Sigmoid colon (tissue), 7 donors: ENCODE data around the gene SDK1. TPM values are rescaled to one million over a fixed set of nuclear protein-coding genes. Genes with fewer than 3 reads are reported as not detected.

ENCODE experiments used
- DNase-seq: peaks from one replicate; pipeline ENCODE4 v3.0.0-alpha.2; 2019
- H3K27ac ChIP-seq, 4 donors: fragments of 200-600 bp; sonication (generic); one replicate each; pipeline ENCODE4 v1.5.1; 2016 to 2019; ENCODE audit warnings: mild to moderate bottlenecking in 1 of 4
- H3K27me3 ChIP-seq, 3 donors: fragments of 200-600 bp; sonication (generic); one replicate each; pipeline ENCODE4 v1.5.1; 2019; ENCODE audit warnings: mild to moderate bottlenecking in 1 of 3
- H3K36me3 ChIP-seq, 4 donors: fragments of 200-600 bp; sonication (generic); one replicate each; pipeline ENCODE4 v1.5.1; 2016 to 2019
- H3K4me1 ChIP-seq, 4 donors: fragments of 200-600 bp; sonication (generic); one replicate each; pipeline ENCODE4 v1.5.1; 2017 to 2019
- H3K4me3 ChIP-seq, 4 donors: fragments of 200-600 bp; sonication (generic); one replicate each; pipeline ENCODE4 v1.5.1; 2017 to 2019; ENCODE audit warnings: mild to moderate bottlenecking in 2 of 4, moderate library complexity in 1 of 4
- H3K9me3 ChIP-seq, 4 donors: fragments of 200-600 bp in 3 of 4; sonication (generic) in 3 of 4; one replicate each; pipeline versions ENCODE4 v1.5.1 to v1.6.1; 2013 to 2019
- EP300 ChIP-seq, 4 donors: sonication (generic); formaldehyde crosslinking; IDR thresholded peaks; one replicate each; pipeline ENCODE4 v1.6.1; 2017; ENCODE audit warnings: antibody characterized with exemption in 4 of 4
- POLR2A ChIP-seq, 2 donors: fragments of 450-650 bp; IDR thresholded peaks; one replicate each; pipeline ENCODE4 v1.6.1; 2016; ENCODE audit warnings: antibody characterized with exemption in 2 of 2, mild to moderate bottlenecking in 2 of 2, moderate library complexity in 2 of 2
- POLR2AphosphoS5 ChIP-seq, 4 donors: sonication (generic); formaldehyde crosslinking; IDR thresholded peaks; one replicate each; pipeline ENCODE4 v1.6.1; 2017; ENCODE audit warnings: antibody characterized with exemption in 4 of 4
- WGBS, 2 donors: extraction: QIAGEN DNeasy Blood & Tissue Kit; methylation state at CpG; one replicate each; pipeline ENCODE4 v1.1.7; 2013; 5-methylcytosine and 5-hydroxymethylcytosine counted together
- intact Hi-C: fragments of 100-400 bp; cut with DNase I; formaldehyde crosslinking; loops from one replicate; pipeline ENCODE4 v1.15.1; 2023
- polyA plus RNA-seq, 3 donors: library from polyadenylated mRNA; stranded (reverse); fragments of 200-250 nt; gene quantifications; one replicate each; pipeline ENCODE4 v1.2.3, GENCODE V29; 2013
- total RNA-seq, 4 donors: library from RNA; depleted of rRNA; stranded (reverse); fragments of >200 nt; gene quantifications; one replicate each; pipeline ENCODE4 v1.1.0, GENCODE V29; 2016
- TF ChIP-seq, protein P1 (sequence below), 4 experiments: fragments of 450-650 bp in 3 of 4; fragments of 200-600 bp in 1 of 4; IDR thresholded peaks; one replicate each; pipeline ENCODE4 v1.5.1; 2016 to 2019; ENCODE audit warnings: antibody characterized with exemption in 4 of 4, mild to moderate bottlenecking in 3 of 4, moderate library complexity in 2 of 4
- donor health status: healthy with polysubstance abuse.
- donor health status: Bipolar disorder and iron deficiency.
- donor health status: healthy.

SDK1 gene
- total and polyA plus RNA-seq, 7 donors, result under 0.01 to 23.0 (median 10.0) TPM; not detected in 1

DNA sequence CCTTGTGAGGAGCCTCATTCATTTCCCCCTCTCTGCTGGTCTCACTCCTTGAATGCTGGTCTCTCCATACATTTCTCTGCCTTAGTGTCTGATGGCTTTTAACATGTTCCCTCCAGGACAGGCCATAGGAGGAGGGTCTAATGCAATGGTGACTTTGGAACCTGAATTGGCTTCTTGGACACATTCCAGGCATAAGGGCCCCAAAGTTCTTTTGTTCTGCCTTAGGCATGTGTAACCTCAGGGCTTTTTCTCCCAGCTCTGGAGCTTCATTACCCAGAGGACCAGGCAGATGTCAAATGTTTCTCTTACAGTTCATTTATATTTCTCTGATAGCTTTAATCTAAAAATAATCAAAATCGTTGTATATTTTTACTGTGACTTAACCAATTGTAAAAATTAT lies 162.6 kb downstream of the SDK1 start:
- no peaks in the 10 kb centered on the region for H3K9me3 ChIP-seq
- no peaks in the 10 kb centered on the region for H3K36me3 ChIP-seq
- no peak for DNase-seq
- no peaks in the 10 kb centered on the region for H3K4me1 ChIP-seq
- H3K4me3 ChIP-seq, result no peak overlapping the region
- WGBS, 2 donors, result 80 to 82% methylated on average over 1 of the region's 1 CpG
- no peak overlapping the region for H3K27ac ChIP-seq
- no peak for TF ChIP-seq POLR2A (IDR thresholded peaks at IDR 0.05)
- TF ChIP-seq POLR2AphosphoS5 (IDR thresholded peaks at IDR 0.05), result no peak
- TF ChIP-seq, protein P1, sequence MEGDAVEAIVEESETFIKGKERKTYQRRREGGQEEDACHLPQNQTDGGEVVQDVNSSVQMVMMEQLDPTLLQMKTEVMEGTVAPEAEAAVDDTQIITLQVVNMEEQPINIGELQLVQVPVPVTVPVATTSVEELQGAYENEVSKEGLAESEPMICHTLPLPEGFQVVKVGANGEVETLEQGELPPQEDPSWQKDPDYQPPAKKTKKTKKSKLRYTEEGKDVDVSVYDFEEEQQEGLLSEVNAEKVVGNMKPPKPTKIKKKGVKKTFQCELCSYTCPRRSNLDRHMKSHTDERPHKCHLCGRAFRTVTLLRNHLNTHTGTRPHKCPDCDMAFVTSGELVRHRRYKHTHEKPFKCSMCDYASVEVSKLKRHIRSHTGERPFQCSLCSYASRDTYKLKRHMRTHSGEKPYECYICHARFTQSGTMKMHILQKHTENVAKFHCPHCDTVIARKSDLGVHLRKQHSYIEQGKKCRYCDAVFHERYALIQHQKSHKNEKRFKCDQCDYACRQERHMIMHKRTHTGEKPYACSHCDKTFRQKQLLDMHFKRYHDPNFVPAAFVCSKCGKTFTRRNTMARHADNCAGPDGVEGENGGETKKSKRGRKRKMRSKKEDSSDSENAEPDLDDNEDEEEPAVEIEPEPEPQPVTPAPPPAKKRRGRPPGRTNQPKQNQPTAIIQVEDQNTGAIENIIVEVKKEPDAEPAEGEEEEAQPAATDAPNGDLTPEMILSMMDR (IDR thresholded peaks at IDR 0.05), result no peak
- no peak for TF ChIP-seq EP300 (IDR thresholded peaks at IDR 0.05)
- no peaks in the 10 kb centered on the region for H3K27me3 ChIP-seq
- intact Hi-C loops, result no loop called here

DNA sequence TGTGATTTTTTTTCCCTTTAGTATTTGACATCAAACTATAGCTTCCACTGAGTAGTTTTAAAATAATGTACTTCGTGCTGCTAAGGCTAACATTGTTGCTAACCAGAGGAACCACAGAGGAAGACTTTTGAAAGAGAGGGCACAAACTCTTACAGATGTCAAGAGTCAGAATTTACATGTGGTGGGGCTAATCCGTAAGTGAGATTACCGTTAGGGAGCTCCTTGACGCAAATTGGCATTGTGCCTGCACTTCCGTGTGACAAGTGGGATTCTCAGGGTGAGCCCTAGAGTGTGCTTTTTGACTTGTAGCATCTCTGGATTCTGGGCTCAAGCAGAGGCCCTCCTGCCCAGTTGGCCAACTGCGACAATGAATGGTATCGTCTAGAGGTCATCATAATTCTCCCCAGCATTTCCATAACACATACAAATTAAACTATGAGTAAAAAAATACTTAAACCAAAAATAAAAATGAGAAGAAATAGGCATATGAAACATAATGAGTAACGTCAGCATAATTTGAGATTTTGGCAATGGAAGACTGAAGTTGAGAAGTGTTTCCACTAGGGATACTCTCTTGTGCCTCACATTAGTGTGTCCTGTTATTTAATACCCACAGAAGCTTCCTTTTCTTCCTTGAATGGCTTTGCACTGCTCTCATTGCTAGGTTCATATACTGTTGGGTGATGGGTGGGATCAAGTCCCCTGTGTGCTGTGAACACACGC lies 164.0 kb downstream of the SDK1 start:
- intact Hi-C loops, result no loop called here
- Histone ChIP-seq H3K4me3 (no peak overlapping the region), H3K27me3 (no peaks in the 10 kb centered on the region), H3K4me1 (no peaks in the 10 kb centered on the region), H3K9me3 (no peaks in the 10 kb centered on the region), H3K36me3 (no peaks in the 10 kb centered on the region), H3K27ac (no peak overlapping the region)
- 84 to 86% methylated on average over 9 of the region's 9 CpGs for WGBS, 2 donors
- TF ChIP-seq, protein P1 (IDR thresholded peaks at IDR 0.05), result no peak
- TF ChIP-seq EP300 (IDR thresholded peaks at IDR 0.05), result no peak
- TF ChIP-seq POLR2A (IDR thresholded peaks at IDR 0.05), result no peak
- no peak for TF ChIP-seq POLR2AphosphoS5 (IDR thresholded peaks at IDR 0.05)
- DNase-seq, result no peak

DNA sequence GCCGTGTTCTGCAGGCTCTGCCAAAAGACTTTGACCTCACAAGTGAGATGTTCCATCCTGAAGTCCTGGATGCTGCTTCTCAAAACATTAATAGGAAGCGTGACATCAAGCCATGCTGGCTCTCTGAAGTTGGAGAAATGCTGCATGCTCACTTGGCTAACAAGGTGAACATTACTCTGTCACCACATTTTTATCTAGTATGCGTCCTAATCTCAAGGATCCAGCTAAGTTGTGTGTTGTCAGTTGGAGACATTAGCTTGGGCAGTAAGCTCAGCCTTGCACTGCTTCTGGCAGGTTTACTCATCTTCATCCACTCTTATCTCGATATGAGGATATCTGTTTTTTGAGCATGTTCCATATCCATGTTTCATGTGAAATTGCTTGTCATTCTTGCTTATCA lies 165.2 kb downstream of the SDK1 start:
- H3K36me3 ChIP-seq, result no peaks in the 10 kb centered on the region
- intact Hi-C loops, result no loop called here
- H3K9me3 ChIP-seq, result no peaks in the 10 kb centered on the region
- DNase-seq, result no peak
- TF ChIP-seq, protein P1 (IDR thresholded peaks at IDR 0.05), result no peak
- TF ChIP-seq POLR2AphosphoS5 (IDR thresholded peaks at IDR 0.05) (no peak), EP300 (IDR thresholded peaks at IDR 0.05) (no peak), POLR2A (IDR thresholded peaks at IDR 0.05) (no peak)
- H3K27ac ChIP-seq, result no peak overlapping the region
- H3K27me3 ChIP-seq, result no peaks in the 10 kb centered on the region
- H3K4me3 ChIP-seq, result no peak overlapping the region
- WGBS, 2 donors, result 77 to 82% methylated on average over 4 of the region's 4 CpGs
- H3K4me1 ChIP-seq, result no peaks in the 10 kb centered on the region

DNA sequence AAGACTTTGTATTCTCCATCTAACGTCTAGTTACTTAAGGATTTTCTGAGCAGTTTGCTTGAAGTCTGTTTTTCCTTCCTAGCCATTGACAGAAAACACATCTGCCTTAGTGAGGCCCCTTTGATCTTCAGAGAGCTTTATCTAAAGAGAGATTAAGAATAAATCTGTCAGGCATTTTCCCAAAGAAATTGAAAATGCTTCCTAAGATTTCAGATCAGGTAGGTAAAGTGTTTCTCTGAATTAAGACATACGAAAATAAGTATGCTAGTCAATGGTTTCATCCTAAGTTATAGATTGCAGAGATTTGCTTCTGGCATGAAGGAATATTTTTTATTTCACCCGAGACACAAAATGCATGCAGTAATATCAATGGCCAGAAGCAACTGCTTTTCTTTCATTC lies 168.6 kb downstream of the SDK1 start:
- 82 to 86% methylated on average over 3 of the region's 3 CpGs for WGBS, 2 donors
- Histone ChIP-seq H3K9me3 (no peaks in the 10 kb centered on the region), H3K4me1 (no peaks in the 10 kb centered on the region), H3K36me3 (no peaks in the 10 kb centered on the region), H3K4me3 (no peak overlapping the region), H3K27ac (no peak overlapping the region), H3K27me3 (no peaks in the 10 kb centered on the region)
- no peak for DNase-seq
- intact Hi-C loops, result no loop called here
- TF ChIP-seq POLR2A (IDR thresholded peaks at IDR 0.05) (no peak), POLR2AphosphoS5 (IDR thresholded peaks at IDR 0.05) (no peak), EP300 (IDR thresholded peaks at IDR 0.05) (no peak)
- TF ChIP-seq, protein P1 (IDR thresholded peaks at IDR 0.05), result no peak

DNA sequence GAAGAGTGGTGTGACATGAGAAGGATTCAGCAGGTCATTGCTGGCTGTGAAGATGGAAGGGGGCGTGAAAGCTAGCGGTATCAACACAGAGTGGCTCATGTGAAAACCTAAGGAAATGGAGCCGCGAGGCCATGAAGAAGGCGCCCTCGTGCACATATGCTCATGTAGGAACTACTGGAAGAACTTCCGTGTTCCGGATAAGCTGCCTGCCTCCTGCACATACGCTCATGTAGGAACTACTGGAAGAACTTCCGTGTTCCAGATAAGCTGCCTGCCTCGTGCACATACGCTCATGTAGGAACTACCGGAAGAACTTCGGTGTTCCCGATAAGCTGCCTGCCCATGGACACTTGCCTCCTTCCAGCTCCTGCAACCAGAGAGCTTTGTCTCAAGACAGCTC lies 179.1 kb downstream of the SDK1 start:
- Histone ChIP-seq H3K27me3 (no peaks in the 10 kb centered on the region), H3K4me3 (no peak overlapping the region), H3K4me1 (no peaks in the 10 kb centered on the region), H3K36me3 (no peaks in the 10 kb centered on the region), H3K9me3 (no peaks in the 10 kb centered on the region), H3K27ac (no peak overlapping the region)
- intact Hi-C loops, result no loop called here
- DNase-seq, result no peak
- TF ChIP-seq POLR2A (IDR thresholded peaks at IDR 0.05) (no peak), EP300 (IDR thresholded peaks at IDR 0.05) (no peak), POLR2AphosphoS5 (IDR thresholded peaks at IDR 0.05) (no peak)
- TF ChIP-seq, protein P1 (IDR thresholded peaks at IDR 0.05), result no peak
- 96 to 97% methylated on average over 15 of the region's 15 CpGs for WGBS, 2 donors
